GM13976 (cell line): ENCODE data around the gene PRMT5.

Source experiments
- DNase-seq: peaks from one replicate; pipeline ENCODE4 v3.0.0; 2012; ENCODE audit warnings: low spot score
- in situ Hi-C: fragments of 300-500 bp; cut with MboI; formaldehyde crosslinking; loops from one replicate; pipeline ENCODE4 v1.12.0; 2022; ENCODE audit warnings: low sequenced_read_pairs, mixed read lengths, inconsistent platforms; ENCODE audit not compliant: unreplicated experiment
- TF ChIP-seq, protein P1 (sequence below): IDR thresholded peaks from 2 replicates; pipeline ENCODE4 v1.5.1; 2012; ENCODE audit warnings: borderline replicate concordance, mild to moderate bottlenecking; ENCODE audit not compliant: insufficient read depth; ENCODE audit errors: extremely low read depth, missing control alignments, control extremely low read depth

PRMT5 gene

DNA sequence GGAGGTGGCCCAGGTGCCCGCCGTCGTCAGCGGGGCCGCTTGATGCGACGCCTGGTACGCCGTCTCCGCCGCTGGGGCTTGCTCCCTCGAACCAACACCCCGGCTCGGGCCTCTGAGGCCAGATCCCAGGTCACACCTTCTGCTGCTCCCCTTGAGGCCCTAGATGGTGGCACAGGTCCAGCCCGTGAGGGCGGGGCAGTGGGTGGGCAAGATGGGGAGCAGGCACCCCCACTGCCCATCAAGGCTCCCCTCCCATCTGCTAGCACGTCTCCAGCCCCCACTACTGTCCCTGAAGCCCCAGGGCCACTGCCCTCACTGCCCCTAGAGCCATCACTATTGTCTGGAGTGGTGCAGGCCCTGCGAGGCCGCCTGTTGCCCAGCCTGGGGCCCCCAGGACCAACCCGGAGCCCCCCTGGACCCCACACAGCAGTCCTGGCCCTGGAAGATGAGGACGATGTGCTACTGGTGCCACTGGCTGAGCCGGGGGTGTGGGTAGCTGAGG lies 52.1 kb downstream of the PRMT5 start:
- in situ Hi-C loops = no loop called here
- TF ChIP-seq, protein P1, sequence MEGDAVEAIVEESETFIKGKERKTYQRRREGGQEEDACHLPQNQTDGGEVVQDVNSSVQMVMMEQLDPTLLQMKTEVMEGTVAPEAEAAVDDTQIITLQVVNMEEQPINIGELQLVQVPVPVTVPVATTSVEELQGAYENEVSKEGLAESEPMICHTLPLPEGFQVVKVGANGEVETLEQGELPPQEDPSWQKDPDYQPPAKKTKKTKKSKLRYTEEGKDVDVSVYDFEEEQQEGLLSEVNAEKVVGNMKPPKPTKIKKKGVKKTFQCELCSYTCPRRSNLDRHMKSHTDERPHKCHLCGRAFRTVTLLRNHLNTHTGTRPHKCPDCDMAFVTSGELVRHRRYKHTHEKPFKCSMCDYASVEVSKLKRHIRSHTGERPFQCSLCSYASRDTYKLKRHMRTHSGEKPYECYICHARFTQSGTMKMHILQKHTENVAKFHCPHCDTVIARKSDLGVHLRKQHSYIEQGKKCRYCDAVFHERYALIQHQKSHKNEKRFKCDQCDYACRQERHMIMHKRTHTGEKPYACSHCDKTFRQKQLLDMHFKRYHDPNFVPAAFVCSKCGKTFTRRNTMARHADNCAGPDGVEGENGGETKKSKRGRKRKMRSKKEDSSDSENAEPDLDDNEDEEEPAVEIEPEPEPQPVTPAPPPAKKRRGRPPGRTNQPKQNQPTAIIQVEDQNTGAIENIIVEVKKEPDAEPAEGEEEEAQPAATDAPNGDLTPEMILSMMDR = no peak
- no peak for DNase-seq

DNA sequence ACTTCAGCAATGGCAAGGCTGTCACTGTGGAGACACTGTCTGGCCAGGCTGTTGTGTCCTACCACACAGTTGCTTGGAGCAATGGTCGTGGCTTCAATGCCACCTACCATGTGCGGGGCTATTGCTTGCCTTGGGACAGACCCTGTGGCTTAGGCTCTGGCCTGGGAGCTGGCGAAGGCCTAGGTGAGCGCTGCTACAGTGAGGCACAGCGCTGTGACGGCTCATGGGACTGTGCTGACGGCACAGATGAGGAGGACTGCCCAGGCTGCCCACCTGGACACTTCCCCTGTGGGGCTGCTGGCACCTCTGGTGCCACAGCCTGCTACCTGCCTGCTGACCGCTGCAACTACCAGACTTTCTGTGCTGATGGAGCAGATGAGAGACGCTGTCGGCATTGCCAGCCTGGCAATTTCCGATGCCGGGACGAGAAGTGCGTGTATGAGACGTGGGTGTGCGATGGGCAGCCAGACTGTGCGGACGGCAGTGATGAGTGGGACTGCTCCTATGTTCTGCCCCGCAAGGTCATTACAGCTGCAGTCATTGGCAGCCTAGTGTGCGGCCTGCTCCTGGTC lies 53.3 kb downstream of the PRMT5 start:
- in situ Hi-C loops = no loop called here
- TF ChIP-seq, protein P1 = no peak
- no peak for DNase-seq

DNA sequence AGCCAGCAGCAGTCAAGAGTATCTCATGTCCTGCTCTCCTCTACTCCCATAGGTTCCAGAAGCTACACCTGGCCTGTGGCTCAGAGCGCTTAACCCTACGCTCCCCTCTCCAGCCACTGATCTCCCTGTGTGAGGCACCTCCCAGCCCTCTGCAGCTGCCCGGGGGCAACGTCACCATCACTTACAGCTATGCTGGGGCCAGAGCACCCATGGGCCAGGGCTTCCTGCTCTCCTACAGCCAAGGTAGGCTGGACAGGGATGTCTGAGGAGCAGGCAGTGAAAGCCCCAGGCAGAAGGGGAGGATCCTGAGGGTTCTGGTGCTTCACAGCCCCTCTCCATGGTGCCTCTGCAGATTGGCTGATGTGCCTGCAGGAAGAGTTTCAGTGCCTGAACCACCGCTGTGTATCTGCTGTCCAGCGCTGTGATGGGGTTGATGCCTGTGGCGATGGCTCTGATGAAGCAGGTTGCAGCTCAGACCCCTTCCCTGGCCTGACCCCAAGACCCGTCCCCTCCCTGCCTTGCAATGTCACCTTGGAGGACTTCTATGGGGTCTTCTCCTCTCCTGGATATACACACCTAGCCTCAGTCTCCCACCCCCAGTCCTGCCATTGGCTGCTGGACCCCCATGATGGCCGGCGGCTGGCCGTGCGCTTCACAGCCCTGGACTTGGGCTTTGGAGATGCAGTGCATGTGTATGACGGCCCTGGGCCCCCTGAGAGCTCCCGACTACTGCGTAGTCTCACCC lies 54.0 kb downstream of the PRMT5 start:
- TF ChIP-seq, protein P1 = no peak
- in situ Hi-C loops = no loop called here
- DNase-seq = no peak

DNA sequence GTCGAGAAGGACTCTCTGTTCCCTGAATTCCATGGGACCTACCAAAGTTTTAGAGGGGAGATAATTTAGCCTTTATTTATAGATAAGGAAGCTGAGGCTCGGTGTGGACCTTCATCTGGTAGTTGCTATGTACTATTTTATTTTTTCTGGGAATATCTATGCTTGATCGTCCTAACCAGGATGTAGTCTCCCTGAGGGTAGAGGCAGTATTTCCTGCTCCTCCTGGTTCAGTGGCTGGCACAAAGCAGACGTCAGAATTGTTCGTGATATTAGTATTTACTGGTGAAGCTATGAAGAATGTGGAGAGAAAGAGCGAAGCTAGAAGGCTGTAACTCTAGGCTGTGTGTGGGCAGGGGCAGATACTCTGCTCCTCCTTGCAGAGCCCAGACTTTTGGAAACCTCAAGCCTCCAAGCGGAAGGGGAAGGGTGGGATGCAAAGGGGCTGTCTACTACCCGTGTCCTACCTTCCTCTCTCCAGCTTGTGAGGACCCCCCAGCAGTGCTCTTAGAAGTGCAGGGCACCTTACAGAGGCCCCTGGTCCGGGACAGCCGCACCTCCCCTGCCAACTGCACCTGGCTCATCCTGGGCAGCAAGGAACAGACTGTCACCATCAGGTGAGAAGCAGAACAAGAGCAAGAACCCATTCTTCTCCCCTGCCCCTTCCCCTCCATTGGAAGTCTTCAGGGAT lies 56.2 kb downstream of the PRMT5 start:
- TF ChIP-seq, protein P1 = no peak
- in situ Hi-C loops = no loop called here
- DNase-seq = no peak

DNA sequence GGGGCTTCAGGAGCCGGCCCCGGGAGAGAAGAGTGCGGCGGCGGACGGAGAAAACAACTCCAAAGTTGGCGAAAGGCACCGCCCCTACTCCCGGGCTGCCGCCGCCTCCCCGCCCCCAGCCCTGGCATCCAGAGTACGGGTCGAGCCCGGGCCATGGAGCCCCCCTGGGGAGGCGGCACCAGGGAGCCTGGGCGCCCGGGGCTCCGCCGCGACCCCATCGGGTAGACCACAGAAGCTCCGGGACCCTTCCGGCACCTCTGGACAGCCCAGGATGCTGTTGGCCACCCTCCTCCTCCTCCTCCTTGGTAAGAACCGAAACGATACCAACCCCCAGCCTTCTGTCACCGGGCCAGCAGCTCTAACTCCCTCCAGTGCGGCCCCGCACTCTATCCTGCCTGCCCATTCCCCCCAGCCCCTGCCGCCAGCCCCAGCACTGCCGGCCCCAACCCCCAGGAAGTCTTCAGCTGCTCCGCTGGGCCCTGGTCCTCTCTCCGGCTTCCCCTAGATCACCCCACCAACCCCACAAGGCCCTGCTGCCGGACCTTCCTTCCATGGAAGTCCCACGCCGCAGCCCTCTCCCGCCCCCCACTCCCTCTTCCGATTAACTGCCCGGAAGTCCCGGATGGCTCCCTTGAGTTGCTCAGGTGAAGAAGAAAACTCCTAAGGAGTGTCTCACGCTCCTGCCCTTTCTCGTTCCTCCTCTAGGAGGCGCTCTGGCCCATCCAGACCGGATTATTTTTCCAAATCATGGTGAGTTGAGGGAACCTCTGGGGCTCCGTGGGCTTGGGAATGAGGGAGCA lies 56.9 kb downstream of the PRMT5 start:
- TF ChIP-seq, protein P1 = peak; percentile 90
- in situ Hi-C loops = no loop called here
- DNase-seq = peak; percentile 79

DNA sequence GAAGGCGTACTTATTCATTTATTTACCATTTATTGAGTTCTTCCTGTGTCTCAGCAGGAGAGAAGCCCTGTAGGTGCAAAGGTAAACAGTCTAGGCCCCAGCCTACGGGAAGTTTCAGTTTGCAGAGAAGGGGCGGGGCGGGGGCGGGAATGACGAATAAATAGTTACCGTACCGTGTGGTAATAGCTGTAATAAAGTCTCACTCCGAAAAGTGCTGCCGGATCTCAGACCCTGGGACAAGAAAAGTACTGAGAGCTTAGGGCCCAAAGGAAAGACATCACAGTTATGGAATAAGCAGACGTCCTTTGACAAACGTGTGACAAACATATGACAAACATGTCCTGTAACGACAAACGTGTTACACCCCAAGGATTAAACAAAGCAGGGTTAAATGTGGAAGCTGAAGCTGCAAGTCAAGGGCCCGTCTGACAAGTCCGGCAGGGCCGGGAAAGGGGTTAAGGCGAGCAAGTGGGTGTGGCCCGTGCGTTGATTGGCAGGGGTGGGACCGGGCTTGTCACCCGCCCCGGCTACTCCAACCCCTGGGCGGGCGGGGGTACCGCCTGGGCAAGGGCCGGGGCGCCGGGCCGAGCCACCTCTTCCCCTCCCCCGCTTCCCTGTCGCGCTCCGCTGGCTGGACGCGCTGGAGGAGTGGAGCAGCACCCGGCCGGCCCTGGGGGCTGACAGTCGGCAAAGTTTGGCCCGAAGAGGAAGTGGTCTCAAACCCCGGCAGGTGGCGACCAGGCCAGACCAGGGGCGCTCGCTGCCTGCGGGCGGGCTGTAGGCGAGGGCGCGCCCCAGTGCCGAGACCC lies 57.7 kb downstream of the PRMT5 start, which contains the start of gene LRP10:
Gene LRP10 (plus strand): TSS at position 517 of the 809 bp plus-strand sequence. CDS start 564 bp downstream, outside the sequence.
- TF ChIP-seq, protein P1 = no peak
- DNase-seq = peak; percentile 89
- in situ Hi-C loops = no loop called here
